ENCODE measurements around the gene MSLN. TPM values are rescaled to one million over a fixed set of nuclear protein-coding genes. Genes with fewer than 3 reads are reported as not detected.
A peak's percentile ranks its signal among the peaks of the same experiment; 100 is the strongest.

MSLN gene
- total RNA-seq, 1 experiment from 2014 or later, result 0.73 TPM

DNA sequence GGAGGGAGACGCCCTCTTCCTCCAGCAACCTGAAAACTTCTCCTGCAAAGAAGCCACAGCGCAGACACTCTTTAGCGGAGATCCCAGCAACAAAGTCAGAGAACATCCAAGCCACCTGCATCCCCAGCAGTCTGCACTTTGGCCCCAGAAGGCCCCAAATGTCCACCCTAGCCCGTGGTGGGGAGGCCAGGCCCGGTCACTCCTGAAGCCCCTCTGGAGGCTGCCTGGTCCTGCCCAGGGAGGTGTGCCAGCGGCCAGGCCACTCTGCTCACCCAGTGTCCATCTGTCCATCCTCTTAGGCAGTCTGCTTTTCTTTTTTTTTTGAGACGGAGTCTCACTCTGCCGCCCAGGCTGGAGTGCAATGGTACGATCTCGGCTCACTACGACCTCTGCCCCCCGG, 28.2 kb upstream of the MSLN start:
- Histone ChIP-seq H2AFZ (ENCODE audit: low read length) (no peak overlapping the region), H3K4me2 (ENCODE audit: low read length) (no peak overlapping the region), H3K4me3 (ENCODE audit: low read length) (no peak overlapping the region), H3K9me2 (replicated peaks; ENCODE audit: low read length) (no peaks in the 10 kb centered on the region), H3F3A (ENCODE audit: low read length, unreplicated experiment) (no peaks in the 10 kb centered on the region), H4K20me1 (ENCODE audit: low read length) (no peaks in the 10 kb centered on the region), H3K9me3 (ENCODE audit: low read length) (no peaks in the 10 kb centered on the region), H3K79me2 (ENCODE audit: low read length) (0 out of 2 replicates have a peak, but pooled peaks cover 9% of the 10 kb centered on the region), H3K36me3 (ENCODE audit: low read depth, low read length) (no peaks in the 10 kb centered on the region; the same call in 1 of the 2 replicates), H3K9ac (ENCODE audit: low read length) (no peak overlapping the region), H3K27ac (ENCODE audit: low read length) (no peak overlapping the region), H3K4me1 (ENCODE audit: insufficient read depth, low read length) (peaks cover 7% of the 10 kb centered on the region; the same call in 1 of the 2 replicates), H3K27me3 (ENCODE audit: low read length) (no peaks in the 10 kb centered on the region)
- ChIA-PET CTCF (no interaction called here), POLR2A (ENCODE audit: unreplicated experiment) (no interaction called here)
- no peak for DNase-seq
- ATAC-seq, result no peak
- intact Hi-C loops (cut with micrococcal nuclease), result no loop called here
- BruUV-seq (replicated peaks), result no TSS peak
- TF ChIP-seq EZH2phosphoT487 (IDR thresholded peaks at IDR 0.05; ENCODE audit: borderline replicate concordance, low read length) (no peak), EZH2 (IDR thresholded peaks at IDR 0.05; ENCODE audit: low read length, unreplicated experiment) (no peak)
- TF ChIP-seq, protein P1, sequence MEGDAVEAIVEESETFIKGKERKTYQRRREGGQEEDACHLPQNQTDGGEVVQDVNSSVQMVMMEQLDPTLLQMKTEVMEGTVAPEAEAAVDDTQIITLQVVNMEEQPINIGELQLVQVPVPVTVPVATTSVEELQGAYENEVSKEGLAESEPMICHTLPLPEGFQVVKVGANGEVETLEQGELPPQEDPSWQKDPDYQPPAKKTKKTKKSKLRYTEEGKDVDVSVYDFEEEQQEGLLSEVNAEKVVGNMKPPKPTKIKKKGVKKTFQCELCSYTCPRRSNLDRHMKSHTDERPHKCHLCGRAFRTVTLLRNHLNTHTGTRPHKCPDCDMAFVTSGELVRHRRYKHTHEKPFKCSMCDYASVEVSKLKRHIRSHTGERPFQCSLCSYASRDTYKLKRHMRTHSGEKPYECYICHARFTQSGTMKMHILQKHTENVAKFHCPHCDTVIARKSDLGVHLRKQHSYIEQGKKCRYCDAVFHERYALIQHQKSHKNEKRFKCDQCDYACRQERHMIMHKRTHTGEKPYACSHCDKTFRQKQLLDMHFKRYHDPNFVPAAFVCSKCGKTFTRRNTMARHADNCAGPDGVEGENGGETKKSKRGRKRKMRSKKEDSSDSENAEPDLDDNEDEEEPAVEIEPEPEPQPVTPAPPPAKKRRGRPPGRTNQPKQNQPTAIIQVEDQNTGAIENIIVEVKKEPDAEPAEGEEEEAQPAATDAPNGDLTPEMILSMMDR (conservative IDR thresholded peaks at IDR 0.05; ENCODE audit: low read depth, low read length), result no peak

DNA sequence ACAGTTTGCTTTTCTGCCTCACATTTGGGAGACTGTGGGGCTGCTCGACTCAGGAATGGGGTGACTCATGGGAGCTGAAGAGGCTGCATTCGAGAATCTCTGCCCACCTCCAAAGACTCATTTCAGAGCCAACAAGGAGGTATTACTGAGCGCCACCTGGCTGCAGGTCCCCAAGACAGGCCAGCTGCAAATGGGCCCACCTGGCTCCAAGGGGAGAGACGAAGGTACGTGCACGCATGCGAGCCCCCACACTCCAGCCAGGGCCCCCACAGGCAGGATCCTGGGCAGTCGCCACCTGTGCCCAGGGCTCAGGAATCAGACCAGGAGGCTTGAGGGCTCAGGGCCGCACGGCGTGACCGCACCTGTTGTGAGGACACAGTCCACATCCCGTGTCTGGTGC, 27.6 kb upstream of the MSLN start:
- Histone ChIP-seq H3K36me3 (ENCODE audit: low read depth, low read length) (no peaks in the 10 kb centered on the region; the same call in 1 of the 2 replicates), H3K9ac (ENCODE audit: low read length) (no peak overlapping the region), H3K4me1 (ENCODE audit: insufficient read depth, low read length) (peaks cover 5% of the 10 kb centered on the region; the same call in 1 of the 2 replicates), H3K4me2 (ENCODE audit: low read length) (no peak overlapping the region), H3K27ac (ENCODE audit: low read length) (no peak overlapping the region), H3K9me2 (replicated peaks; ENCODE audit: low read length) (no peaks in the 10 kb centered on the region), H3K9me3 (ENCODE audit: low read length) (no peaks in the 10 kb centered on the region), H3K79me2 (ENCODE audit: low read length) (0 out of 2 replicates have a peak, but pooled peaks cover 9% of the 10 kb centered on the region), H3K27me3 (ENCODE audit: low read length) (no peaks in the 10 kb centered on the region), H3F3A (ENCODE audit: low read length, unreplicated experiment) (no peaks in the 10 kb centered on the region), H3K4me3 (ENCODE audit: low read length) (no peak overlapping the region), H2AFZ (ENCODE audit: low read length) (no peak overlapping the region), H4K20me1 (ENCODE audit: low read length) (no peaks in the 10 kb centered on the region)
- no TSS peak for BruUV-seq (replicated peaks)
- DNase-seq (peak; percentile 50), ATAC-seq (no peak)
- intact Hi-C loops (cut with micrococcal nuclease), result no loop called here
- ChIA-PET POLR2A (ENCODE audit: unreplicated experiment) (no interaction called here), CTCF (no interaction called here)
- TF ChIP-seq, protein P1 (conservative IDR thresholded peaks at IDR 0.05; ENCODE audit: low read depth, low read length), result peak; percentile 41; the same call in 1 of the 2 replicates
- TF ChIP-seq EZH2 (IDR thresholded peaks at IDR 0.05; ENCODE audit: low read length, unreplicated experiment) (no peak), EZH2phosphoT487 (IDR thresholded peaks at IDR 0.05; ENCODE audit: borderline replicate concordance, low read length) (no peak)

DNA sequence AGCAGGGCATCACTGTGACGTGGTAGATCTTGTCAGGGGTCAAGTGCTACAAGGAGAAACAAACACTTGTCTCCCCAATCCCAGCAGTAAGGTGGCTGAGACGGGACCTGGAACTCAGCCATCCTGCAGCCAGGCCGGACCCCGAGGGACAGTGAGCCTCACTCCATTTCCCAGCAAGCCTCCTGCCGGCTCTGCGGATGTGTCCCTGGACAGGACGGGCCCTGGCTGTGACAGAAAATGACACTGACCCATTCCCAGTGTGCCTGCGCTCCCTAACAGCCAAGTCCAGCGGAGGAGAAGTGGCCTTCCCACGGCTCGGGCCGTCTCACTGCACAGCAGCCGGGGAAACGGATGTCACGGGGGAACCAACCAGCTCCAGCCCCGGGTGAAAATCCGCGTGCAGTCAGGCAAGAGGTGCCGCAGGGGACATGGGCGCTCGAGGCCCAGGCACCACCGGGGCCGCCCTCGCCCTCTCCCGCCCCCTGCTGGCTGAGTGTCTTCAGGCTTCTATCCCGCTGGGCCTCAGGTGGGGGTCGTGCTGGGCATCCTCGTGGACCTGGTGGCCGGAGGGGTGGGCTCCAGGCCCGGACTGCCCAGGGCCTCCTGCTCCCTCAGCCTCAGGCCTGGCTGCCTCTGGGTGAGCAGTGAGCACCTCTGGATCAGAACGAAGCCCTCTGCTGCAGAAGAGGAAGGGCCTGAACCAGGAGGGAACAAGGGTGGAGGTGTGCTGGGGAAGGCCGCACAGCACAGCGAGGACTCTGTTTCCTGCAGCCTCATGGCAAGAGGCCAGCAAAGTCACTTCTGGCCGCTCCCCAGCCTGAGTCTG, 26.9 kb upstream of the MSLN start:
- TF ChIP-seq, protein P1 (conservative IDR thresholded peaks at IDR 0.05; ENCODE audit: low read depth, low read length), result no peak
- no peak for TF ChIP-seq EZH2phosphoT487 (IDR thresholded peaks at IDR 0.05; ENCODE audit: borderline replicate concordance, low read length)
- intact Hi-C loops (cut with micrococcal nuclease), result no loop called here
- no peaks in the 10 kb centered on the region for H3K9me3 ChIP-seq (ENCODE audit: low read length)
- CTCF ChIA-PET, result no interaction called here
- no TSS peak for BruUV-seq (replicated peaks)
- H3K79me2 ChIP-seq (ENCODE audit: low read length), result 0 out of 2 replicates have a peak, but pooled peaks cover 9% of the 10 kb centered on the region
- H3F3A ChIP-seq (ENCODE audit: low read length, unreplicated experiment), result no peaks in the 10 kb centered on the region
- no peak overlapping the region for H3K4me2 ChIP-seq (ENCODE audit: low read length)
- no peak overlapping the region for H3K4me3 ChIP-seq (ENCODE audit: low read length)
- H3K36me3 ChIP-seq (ENCODE audit: low read depth, low read length), result no peaks in the 10 kb centered on the region; the same call in 1 of the 2 replicates
- H3K9ac ChIP-seq (ENCODE audit: low read length), result no peak overlapping the region
- POLR2A ChIA-PET (ENCODE audit: unreplicated experiment), result no interaction called here
- no peak overlapping the region for H2AFZ ChIP-seq (ENCODE audit: low read length)
- DNase-seq, result no peak
- H3K27ac ChIP-seq (ENCODE audit: low read length), result no peak overlapping the region
- ATAC-seq, result no peak
- no peaks in the 10 kb centered on the region for H4K20me1 ChIP-seq (ENCODE audit: low read length)
- no peaks in the 10 kb centered on the region for H3K9me2 ChIP-seq (replicated peaks; ENCODE audit: low read length)
- peaks cover 5% of the 10 kb centered on the region; the same call in 1 of the 2 replicates for H3K4me1 ChIP-seq (ENCODE audit: insufficient read depth, low read length)
- no peaks in the 10 kb centered on the region for H3K27me3 ChIP-seq (ENCODE audit: low read length)

Data from PC-3 (cell line).